Measurements from ENCODE around the gene PRSS38. TPM values are rescaled to one million over a fixed set of nuclear protein-coding genes. Genes with fewer than 3 reads are reported as not detected.

Gene PRSS38
- total RNA-seq, 1 experiment from 2014 or later = not detected

DNA sequence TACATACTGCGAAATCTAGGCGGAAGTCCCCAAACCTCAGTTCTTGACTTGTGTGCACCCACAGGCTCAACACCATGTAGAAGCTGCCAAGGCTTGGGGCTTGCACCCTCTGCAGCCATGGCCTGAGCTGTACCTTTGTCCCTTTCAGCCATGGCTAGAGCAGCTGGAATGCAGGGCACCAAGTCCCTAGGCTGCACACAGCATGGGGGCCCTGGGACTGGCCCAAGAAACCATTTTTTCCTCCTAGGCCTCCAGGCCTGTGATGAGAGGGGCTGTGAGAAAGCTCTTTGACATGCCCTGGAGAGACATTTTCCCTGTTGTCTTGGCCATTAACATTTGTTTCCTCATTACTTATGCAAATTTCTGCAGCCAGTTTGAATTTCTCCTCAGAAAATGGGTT lies 1.5 kb upstream of the PRSS38 start:
- ChIA-PET CTCF (no interaction called here), POLR2A (no interaction called here)
- DNase-seq (ENCODE audit: low read depth, low spot score) (no peak), ATAC-seq (no peak)
- Histone ChIP-seq H3K9me3 (ENCODE audit: control insufficient read depth, insufficient read depth, low read depth, low read length) (no peaks in the 10 kb centered on the region), H3K27me3 (ENCODE audit: control insufficient read depth, insufficient read depth, low read length) (no peaks in the 10 kb centered on the region), H3K36me3 (ENCODE audit: control insufficient read depth, insufficient read depth, low read length) (no peaks in the 10 kb centered on the region), H3K4me1 (ENCODE audit: control insufficient read depth, insufficient read depth, low read length) (no peaks in the 10 kb centered on the region), H3K27ac (ENCODE audit: low read length) (no peak overlapping the region), H3K4me3 (ENCODE audit: low read depth in 2 of 2, low read length in 2 of 2) (no peak overlapping the region)
- in situ Hi-C loops (cut with HindIII; ENCODE audit: low pct_unique_long_range_greater_than_20kb, low sequenced_read_pairs) (no loop called here), intact Hi-C loops (cut with micrococcal nuclease; ENCODE audit: unreplicated experiment) (no loop called here)
- TF ChIP-seq, protein P1, sequence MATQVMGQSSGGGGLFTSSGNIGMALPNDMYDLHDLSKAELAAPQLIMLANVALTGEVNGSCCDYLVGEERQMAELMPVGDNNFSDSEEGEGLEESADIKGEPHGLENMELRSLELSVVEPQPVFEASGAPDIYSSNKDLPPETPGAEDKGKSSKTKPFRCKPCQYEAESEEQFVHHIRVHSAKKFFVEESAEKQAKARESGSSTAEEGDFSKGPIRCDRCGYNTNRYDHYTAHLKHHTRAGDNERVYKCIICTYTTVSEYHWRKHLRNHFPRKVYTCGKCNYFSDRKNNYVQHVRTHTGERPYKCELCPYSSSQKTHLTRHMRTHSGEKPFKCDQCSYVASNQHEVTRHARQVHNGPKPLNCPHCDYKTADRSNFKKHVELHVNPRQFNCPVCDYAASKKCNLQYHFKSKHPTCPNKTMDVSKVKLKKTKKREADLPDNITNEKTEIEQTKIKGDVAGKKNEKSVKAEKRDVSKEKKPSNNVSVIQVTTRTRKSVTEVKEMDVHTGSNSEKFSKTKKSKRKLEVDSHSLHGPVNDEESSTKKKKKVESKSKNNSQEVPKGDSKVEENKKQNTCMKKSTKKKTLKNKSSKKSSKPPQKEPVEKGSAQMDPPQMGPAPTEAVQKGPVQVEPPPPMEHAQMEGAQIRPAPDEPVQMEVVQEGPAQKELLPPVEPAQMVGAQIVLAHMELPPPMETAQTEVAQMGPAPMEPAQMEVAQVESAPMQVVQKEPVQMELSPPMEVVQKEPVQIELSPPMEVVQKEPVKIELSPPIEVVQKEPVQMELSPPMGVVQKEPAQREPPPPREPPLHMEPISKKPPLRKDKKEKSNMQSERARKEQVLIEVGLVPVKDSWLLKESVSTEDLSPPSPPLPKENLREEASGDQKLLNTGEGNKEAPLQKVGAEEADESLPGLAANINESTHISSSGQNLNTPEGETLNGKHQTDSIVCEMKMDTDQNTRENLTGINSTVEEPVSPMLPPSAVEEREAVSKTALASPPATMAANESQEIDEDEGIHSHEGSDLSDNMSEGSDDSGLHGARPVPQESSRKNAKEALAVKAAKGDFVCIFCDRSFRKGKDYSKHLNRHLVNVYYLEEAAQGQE (IDR thresholded peaks at IDR 0.05; ENCODE audit: insufficient read depth in 1 of 2, low read depth in 2 of 2, low read length in 1 of 2) = no peak
- TF ChIP-seq TCF7L2 (IDR thresholded peaks at IDR 0.05; ENCODE audit: low read depth, low read length) (no peak), POLR2AphosphoS5 (IDR thresholded peaks at IDR 0.05; ENCODE audit: low read depth, low read length) (no peak), SIN3A (IDR thresholded peaks at IDR 0.05; ENCODE audit: borderline replicate concordance, insufficient read depth, low read depth, low read length) (no peak)
- TF ChIP-seq, protein P2, sequence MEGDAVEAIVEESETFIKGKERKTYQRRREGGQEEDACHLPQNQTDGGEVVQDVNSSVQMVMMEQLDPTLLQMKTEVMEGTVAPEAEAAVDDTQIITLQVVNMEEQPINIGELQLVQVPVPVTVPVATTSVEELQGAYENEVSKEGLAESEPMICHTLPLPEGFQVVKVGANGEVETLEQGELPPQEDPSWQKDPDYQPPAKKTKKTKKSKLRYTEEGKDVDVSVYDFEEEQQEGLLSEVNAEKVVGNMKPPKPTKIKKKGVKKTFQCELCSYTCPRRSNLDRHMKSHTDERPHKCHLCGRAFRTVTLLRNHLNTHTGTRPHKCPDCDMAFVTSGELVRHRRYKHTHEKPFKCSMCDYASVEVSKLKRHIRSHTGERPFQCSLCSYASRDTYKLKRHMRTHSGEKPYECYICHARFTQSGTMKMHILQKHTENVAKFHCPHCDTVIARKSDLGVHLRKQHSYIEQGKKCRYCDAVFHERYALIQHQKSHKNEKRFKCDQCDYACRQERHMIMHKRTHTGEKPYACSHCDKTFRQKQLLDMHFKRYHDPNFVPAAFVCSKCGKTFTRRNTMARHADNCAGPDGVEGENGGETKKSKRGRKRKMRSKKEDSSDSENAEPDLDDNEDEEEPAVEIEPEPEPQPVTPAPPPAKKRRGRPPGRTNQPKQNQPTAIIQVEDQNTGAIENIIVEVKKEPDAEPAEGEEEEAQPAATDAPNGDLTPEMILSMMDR (IDR thresholded peaks at IDR 0.05) = no peak
- BruUV-seq (replicated peaks) = no TSS peak

DNA sequence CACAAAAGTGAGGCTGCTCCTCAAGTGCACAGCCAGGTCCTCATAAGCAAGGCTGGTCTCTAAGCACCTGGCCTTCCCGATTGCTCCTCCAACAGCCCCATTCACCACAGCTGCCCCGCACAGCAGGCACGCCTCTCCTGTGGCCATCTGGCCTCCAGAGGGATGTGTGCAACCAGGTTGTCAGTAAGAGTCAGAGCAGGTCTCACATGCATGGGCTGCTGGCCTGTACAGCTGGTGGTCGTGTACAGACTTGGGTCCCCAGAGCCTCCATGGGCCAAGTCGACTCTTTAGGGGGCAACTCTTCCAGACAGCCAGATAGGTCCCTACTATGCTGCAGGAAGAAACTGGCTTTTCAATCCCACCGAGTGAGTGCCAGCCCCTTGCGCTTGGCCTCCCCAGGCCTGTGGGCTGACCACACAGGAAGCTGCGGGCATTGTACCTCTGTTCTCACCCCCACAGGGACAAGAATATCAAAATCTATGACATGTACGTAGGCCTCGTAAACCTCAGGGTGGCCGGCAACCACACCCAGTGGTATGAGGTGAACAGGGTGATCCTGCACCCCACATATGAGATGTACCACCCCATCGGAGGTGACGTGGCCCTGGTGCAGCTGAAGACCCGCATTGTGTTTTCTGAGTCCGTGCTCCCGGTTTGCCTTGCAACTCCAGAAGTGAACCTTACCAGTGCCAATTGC lies 1.4 kb downstream of the PRSS38 start:
- H3K27me3 ChIP-seq (ENCODE audit: control insufficient read depth, insufficient read depth, low read length) = no peaks in the 10 kb centered on the region
- DNase-seq (ENCODE audit: low read depth, low spot score) = no peak
- ChIA-PET CTCF (no interaction called here), POLR2A (no interaction called here)
- no TSS peak for BruUV-seq (replicated peaks)
- no peak for ATAC-seq
- TF ChIP-seq SIN3A (IDR thresholded peaks at IDR 0.05; ENCODE audit: borderline replicate concordance, insufficient read depth, low read depth, low read length) (no peak), TCF7L2 (IDR thresholded peaks at IDR 0.05; ENCODE audit: low read depth, low read length) (no peak), POLR2AphosphoS5 (IDR thresholded peaks at IDR 0.05; ENCODE audit: low read depth, low read length) (no peak)
- TF ChIP-seq, protein P1 (IDR thresholded peaks at IDR 0.05; ENCODE audit: insufficient read depth in 1 of 2, low read depth in 2 of 2, low read length in 1 of 2) = no peak
- TF ChIP-seq, protein P2 (IDR thresholded peaks at IDR 0.05) = no peak
- no peak overlapping the region for H3K4me3 ChIP-seq (ENCODE audit: low read depth in 2 of 2, low read length in 2 of 2)
- no peaks in the 10 kb centered on the region for H3K36me3 ChIP-seq (ENCODE audit: control insufficient read depth, insufficient read depth, low read length)
- intact Hi-C loops (cut with micrococcal nuclease; ENCODE audit: unreplicated experiment) = no loop called here
- H3K9me3 ChIP-seq (ENCODE audit: control insufficient read depth, insufficient read depth, low read depth, low read length) = no peaks in the 10 kb centered on the region
- no peaks in the 10 kb centered on the region for H3K4me1 ChIP-seq (ENCODE audit: control insufficient read depth, insufficient read depth, low read length)
- in situ Hi-C loops (cut with HindIII; ENCODE audit: low pct_unique_long_range_greater_than_20kb, low sequenced_read_pairs) = no loop called here
- no peak overlapping the region for H3K27ac ChIP-seq (ENCODE audit: low read length)
